Neural progenitor cell (in vitro differentiated cells): ENCODE measurements around the gene AKAP14. TPM values are rescaled to one million over a fixed set of nuclear protein-coding genes. Genes with fewer than 3 reads are reported as not detected.

Source experiments
- DNase-seq: peaks from one replicate; pipeline ENCODE4 v3.0.0-alpha.2; 2016; ENCODE audit warnings: low spot score
- H2AFZ ChIP-seq: fragments of 200-600 bp; sonication (generic); replicated peaks from 2 replicates; pipeline ENCODE4 v1.6.1; 2016; ENCODE audit warnings: antibody characterized with exemption
- H3F3A ChIP-seq: fragments of 200-600 bp; sonication (generic); 2 replicates; pipeline ENCODE4 v1.6.1; 2016; ENCODE audit warnings: antibody characterized with exemption, low read depth
- H3K27ac ChIP-seq: fragments of 200-600 bp; sonication (generic); 2 replicates; pipeline ENCODE4 v1.5.1; 2016; ENCODE audit warnings: mild to moderate bottlenecking
- H3K27me3 ChIP-seq: fragments of 200-600 bp; sonication (generic); 2 replicates; pipeline ENCODE4 v1.6.1; 2016; ENCODE audit warnings: mild to moderate bottlenecking, moderate library complexity
- H3K36me3 ChIP-seq: fragments of 200-600 bp; sonication (generic); 2 replicates; pipeline ENCODE4 v1.5.1; 2016
- H3K4me1 ChIP-seq: fragments of 200-600 bp; sonication (generic); 2 replicates; pipeline ENCODE4 v1.6.1; 2016; ENCODE audit warnings: mixed run types
- H3K4me2 ChIP-seq: fragments of 200-600 bp; sonication (generic); 2 replicates; pipeline ENCODE4 v1.6.1; 2016
- H3K4me3 ChIP-seq: fragments of 200-600 bp; sonication (generic); 2 replicates; pipeline ENCODE4 v1.5.1; 2016
- H3K79me2 ChIP-seq: fragments of 200-600 bp; sonication (generic); 2 replicates; pipeline ENCODE4 v1.6.1; 2016; ENCODE audit warnings: low read depth
- H3K9ac ChIP-seq: fragments of 200-600 bp; sonication (generic); 2 replicates; pipeline ENCODE4 v1.6.1; 2016
- H3K9me3 ChIP-seq: fragments of 200-600 bp; sonication (generic); 2 replicates; pipeline ENCODE4 v1.5.1; 2016; ENCODE audit warnings: low read depth
- H4K20me1 ChIP-seq: fragments of 200-600 bp; sonication (generic); 2 replicates; pipeline ENCODE4 v1.6.1; 2016; ENCODE audit warnings: low read depth
- H3K27ac Mint-ChIP-seq: 3 replicates; pipeline ENCODE4 v1.8.0; 2021; ENCODE audit warnings: mixed read lengths
- H3K27me3 Mint-ChIP-seq: 2 replicates; pipeline ENCODE4 v1.8.0; 2022; ENCODE audit warnings: low read depth, mild to moderate bottlenecking, inconsistent platforms, moderate library complexity, mixed read lengths; ENCODE audit not compliant: insufficient read depth
- H3K36me3 Mint-ChIP-seq: 3 replicates; pipeline ENCODE4 v1.8.0; 2021; ENCODE audit warnings: mixed read lengths
- H3K4me1 Mint-ChIP-seq: 3 replicates; pipeline ENCODE4 v1.8.0; 2021; ENCODE audit warnings: mixed read lengths
- H3K4me3 Mint-ChIP-seq: 3 replicates; pipeline ENCODE4 v1.8.0; 2021; ENCODE audit warnings: mild to moderate bottlenecking, moderate library complexity, mixed read lengths
- H3K9me3 Mint-ChIP-seq: 3 replicates; pipeline ENCODE4 v1.8.0; 2020; ENCODE audit warnings: mixed read lengths
- EZH2 ChIP-seq: fragments of 200-600 bp; sonication (generic); IDR thresholded peaks from 2 replicates; pipeline ENCODE4 v1.6.1; 2017; ENCODE audit warnings: antibody characterized with exemption, mild to moderate bottlenecking, moderate library complexity
- EZH2phosphoT487 ChIP-seq: fragments of 200-600 bp; sonication (generic); IDR thresholded peaks from 2 replicates; pipeline ENCODE4 v1.6.1; 2017; ENCODE audit warnings: antibody characterized with exemption
- total RNA-seq: library from RNA; depleted of rRNA; stranded (reverse); fragments of >200 nt; gene quantifications from 2 replicates; pipeline ENCODE4 v1.2.3, GENCODE V29; 2015; ENCODE audit warnings: low replicate concordance
- TF ChIP-seq, protein P1 (sequence below): fragments of 200-600 bp; sonication (generic); IDR thresholded peaks from 2 replicates; pipeline ENCODE4 v1.5.1; 2017; ENCODE audit warnings: antibody characterized with exemption, mild to moderate bottlenecking

Gene AKAP14
- total RNA-seq, 1 donor from 2014 or later, result not detected

DNA sequence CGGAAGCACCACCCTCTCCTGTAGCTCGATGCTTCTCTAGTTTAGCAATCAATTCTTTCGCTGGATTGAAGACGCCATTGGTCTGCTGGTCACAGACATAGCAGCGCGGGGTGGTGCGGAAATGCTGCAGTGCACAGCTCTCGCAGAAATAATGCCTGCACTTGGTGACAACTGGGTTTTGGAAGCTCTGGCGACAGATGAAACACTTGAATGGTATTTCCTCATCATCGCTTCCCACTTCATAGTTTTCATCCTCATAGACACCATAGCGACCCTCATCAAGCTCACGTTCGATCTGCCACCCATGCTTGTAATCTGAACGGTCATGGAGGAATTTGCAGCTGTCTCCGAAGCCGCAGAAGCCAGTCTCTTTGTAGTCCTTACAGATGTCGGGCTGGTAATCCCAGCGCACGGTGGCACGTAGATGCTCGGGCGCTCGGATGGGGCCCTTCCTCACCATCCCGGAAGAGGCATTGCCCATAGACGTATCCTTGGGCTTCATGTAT is 25.0 kb upstream of the AKAP14 start:
- Mint-ChIP-seq H3K9me3 (peaks cover 10% of the 10 kb centered on the region), H3K27ac (peak overlapping the region; percentile 68), H3K4me3 (peak overlapping the region; percentile 96), H3K4me1 (peaks cover 10% of the 10 kb centered on the region), H3K36me3 (no peaks in the 10 kb centered on the region), H3K27me3 (peaks cover 2% of the 10 kb centered on the region)
- Histone ChIP-seq H3K4me1 (no peaks in the 10 kb centered on the region), H3K4me3 (peak overlapping the region; percentile 76), H2AFZ (no peak overlapping the region), H3K4me2 (peak overlapping the region; percentile 77), H3K27me3 (no peaks in the 10 kb centered on the region), H3K79me2 (peaks cover 24% of the 10 kb centered on the region), H3K9me3 (no peaks in the 10 kb centered on the region), H3K27ac (no peak overlapping the region), H4K20me1 (no peaks in the 10 kb centered on the region), H3K9ac (peak overlapping the region; percentile 9), H3F3A (peaks cover 17% of the 10 kb centered on the region), H3K36me3 (no peaks in the 10 kb centered on the region)
- TF ChIP-seq EZH2phosphoT487, result no peak
- TF ChIP-seq EZH2, result no peak
- TF ChIP-seq, protein P1, sequence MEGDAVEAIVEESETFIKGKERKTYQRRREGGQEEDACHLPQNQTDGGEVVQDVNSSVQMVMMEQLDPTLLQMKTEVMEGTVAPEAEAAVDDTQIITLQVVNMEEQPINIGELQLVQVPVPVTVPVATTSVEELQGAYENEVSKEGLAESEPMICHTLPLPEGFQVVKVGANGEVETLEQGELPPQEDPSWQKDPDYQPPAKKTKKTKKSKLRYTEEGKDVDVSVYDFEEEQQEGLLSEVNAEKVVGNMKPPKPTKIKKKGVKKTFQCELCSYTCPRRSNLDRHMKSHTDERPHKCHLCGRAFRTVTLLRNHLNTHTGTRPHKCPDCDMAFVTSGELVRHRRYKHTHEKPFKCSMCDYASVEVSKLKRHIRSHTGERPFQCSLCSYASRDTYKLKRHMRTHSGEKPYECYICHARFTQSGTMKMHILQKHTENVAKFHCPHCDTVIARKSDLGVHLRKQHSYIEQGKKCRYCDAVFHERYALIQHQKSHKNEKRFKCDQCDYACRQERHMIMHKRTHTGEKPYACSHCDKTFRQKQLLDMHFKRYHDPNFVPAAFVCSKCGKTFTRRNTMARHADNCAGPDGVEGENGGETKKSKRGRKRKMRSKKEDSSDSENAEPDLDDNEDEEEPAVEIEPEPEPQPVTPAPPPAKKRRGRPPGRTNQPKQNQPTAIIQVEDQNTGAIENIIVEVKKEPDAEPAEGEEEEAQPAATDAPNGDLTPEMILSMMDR, result no peak
- DNase-seq, result peak; percentile 37

DNA sequence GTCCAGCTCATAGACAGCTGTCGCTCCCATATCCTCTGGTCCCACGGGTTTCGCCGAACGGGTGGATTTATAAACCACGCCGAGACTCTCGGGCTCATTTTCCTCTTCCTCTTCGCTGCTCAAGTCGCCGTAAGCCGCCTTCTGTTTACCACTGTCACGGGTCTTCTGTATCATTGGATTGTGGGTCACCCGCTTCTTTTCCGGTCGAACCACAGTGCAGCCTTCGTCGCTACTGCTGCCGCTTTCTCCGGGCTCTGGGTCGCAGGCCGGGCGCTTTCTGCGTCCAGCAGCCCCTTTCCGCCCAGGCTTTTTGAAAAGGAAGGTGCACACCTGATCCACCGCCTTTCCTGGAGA is 24.5 kb upstream of the AKAP14 start:
- Histone ChIP-seq H2AFZ (peak overlapping the region; percentile 59), H3K4me2 (peak overlapping the region; percentile 77)

DNA sequence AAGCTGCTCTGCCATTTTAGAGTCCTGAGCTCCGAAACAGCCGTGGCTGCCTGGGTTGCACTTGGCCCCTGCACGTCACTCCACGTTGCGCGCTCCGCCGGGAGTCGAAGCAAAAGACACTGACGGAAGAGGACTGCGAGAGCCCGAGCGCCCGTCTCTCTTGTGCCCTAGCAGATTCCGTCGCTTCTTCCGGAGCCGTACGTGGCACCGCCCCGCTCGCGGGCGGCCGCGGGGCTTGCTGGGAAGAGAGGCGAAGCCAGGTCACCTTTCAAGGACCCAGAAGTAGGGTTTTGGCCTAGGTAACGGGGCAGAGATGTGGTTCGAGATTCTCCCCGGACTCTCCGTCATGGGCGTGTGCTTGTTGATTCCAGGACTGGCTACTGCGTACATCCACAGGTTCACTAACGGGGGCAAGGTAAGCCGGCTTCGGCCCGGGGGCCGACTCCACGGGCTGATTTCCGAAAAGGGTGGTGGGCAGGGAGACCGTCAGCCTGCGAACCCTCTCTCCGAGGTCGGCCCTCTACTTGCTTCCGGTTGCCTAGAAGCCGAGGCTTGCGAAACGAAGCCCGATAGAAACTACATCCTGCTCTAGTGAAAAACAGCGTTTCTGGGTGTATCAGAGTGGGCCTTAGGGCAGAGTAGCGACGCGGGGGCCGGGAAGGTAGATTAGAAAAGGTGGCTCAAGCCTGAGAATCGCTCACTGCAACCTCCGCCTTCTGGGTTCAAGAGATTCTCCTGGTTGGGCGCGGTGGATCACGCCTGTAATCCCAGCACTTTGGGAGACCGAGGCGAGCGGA is 23.9 kb upstream of the AKAP14 start, which contains the start of the genes NDUFA1 and RNF113A:
Gene NDUFA1 (plus strand): TSS at position 234 of the 797 bp plus-strand sequence. CDS start 80 bp downstream, at position 314.
Gene RNF113A (minus strand): TSS at position 135 of the 797 bp plus-strand sequence. CDS start 120 bp downstream, at position 15.
- Histone ChIP-seq H3K9ac (peak within 1 kb of the TSS; percentile 50), H3K4me1 (no peaks in the 10 kb centered on the region), H3K27me3 (no peaks in the 10 kb centered on the region), H3K27ac (peak within 1 kb of the TSS; percentile 62), H3F3A (peaks cover 17% of the 10 kb centered on the region), H3K4me2 (peak within 1 kb of the TSS; percentile 77), H3K36me3 (no peaks in the 10 kb centered on the region), H2AFZ (peak within 1 kb of the TSS; percentile 59), H4K20me1 (no peaks in the 10 kb centered on the region), H3K9me3 (no peaks in the 10 kb centered on the region), H3K4me3 (peak within 1 kb of the TSS; percentile 76), H3K79me2 (peaks cover 24% of the 10 kb centered on the region)
- peak within 1 kb of the TSS; percentile 76 for H3K27ac Mint-ChIP-seq
- peak; percentile 84 for DNase-seq
- peaks cover 2% of the 10 kb centered on the region for H3K36me3 Mint-ChIP-seq
- H3K27me3 Mint-ChIP-seq, result no peaks in the 10 kb centered on the region
- H3K4me1 Mint-ChIP-seq, result peaks cover 10% of the 10 kb centered on the region
- TF ChIP-seq, protein P1, result no peak
- TF ChIP-seq EZH2 (no peak), EZH2phosphoT487 (no peak)
- peaks cover 10% of the 10 kb centered on the region for H3K9me3 Mint-ChIP-seq
- H3K4me3 Mint-ChIP-seq, result peak within 1 kb of the TSS; percentile 96

More for the DNA sequence above, 24.5 kb upstream of the AKAP14 start:
- peaks cover 10% of the 10 kb centered on the region for H3K4me1 Mint-ChIP-seq
- peaks cover 2% of the 10 kb centered on the region for H3K36me3 Mint-ChIP-seq
- H4K20me1 ChIP-seq, result no peaks in the 10 kb centered on the region
- peaks cover 24% of the 10 kb centered on the region for H3K79me2 ChIP-seq
- peak overlapping the region; percentile 96 for H3K4me3 Mint-ChIP-seq
- H3K9me3 ChIP-seq, result no peaks in the 10 kb centered on the region
- H3K27me3 Mint-ChIP-seq, result no peaks in the 10 kb centered on the region
- H3K36me3 ChIP-seq, result no peaks in the 10 kb centered on the region
- H3K27me3 ChIP-seq, result no peaks in the 10 kb centered on the region
- TF ChIP-seq, protein P1, result no peak
- no peak for TF ChIP-seq EZH2phosphoT487
- TF ChIP-seq EZH2, result no peak
- peak overlapping the region; percentile 9 for H3K9ac ChIP-seq
- peaks cover 17% of the 10 kb centered on the region for H3F3A ChIP-seq
- H3K27ac Mint-ChIP-seq, result peak overlapping the region; percentile 68
- DNase-seq, result no peak
- no peaks in the 10 kb centered on the region for H3K4me1 ChIP-seq
- H3K9me3 Mint-ChIP-seq, result peaks cover 10% of the 10 kb centered on the region
- H3K4me3 ChIP-seq, result peak overlapping the region; percentile 76
- peak overlapping the region; percentile 62 for H3K27ac ChIP-seq
